PC-3 (cell line): ENCODE measurements around the gene DPYSL3. TPM values are rescaled to one million over a fixed set of nuclear protein-coding genes. Genes with fewer than 3 reads are reported as not detected.
A peak's percentile ranks its signal among the peaks of the same experiment; 100 is the strongest.

Source experiments
- ATAC-seq: fragments of 200-7000 bp; cut with Tn5 transposase; 2 replicates; pipeline ENCODE4 v1.9.1; 2020; ENCODE audit warnings: mild to moderate bottlenecking, moderate library complexity
- BruUV-seq: library from RNA; stranded (reverse); fragments of 400-500 nt; replicated peaks from 2 replicates; lab custom pipeline; 2021; lab: Mats Ljungman, UMichigan
- CTCF ChIA-PET: fragments of 300-600 bp; sonication (Branson Sonifier 250); formaldehyde crosslinking; loops from one replicate; lab custom pipeline; 2022; ENCODE audit warnings: antibody characterized with exemption; lab: Charles Lee
- POLR2A ChIA-PET: fragments of 300-600 bp; sonication (Branson Sonifier 250); formaldehyde crosslinking; loops from one replicate; lab custom pipeline; 2022; ENCODE audit warnings: antibody characterized with exemption; ENCODE audit not compliant: unreplicated experiment; lab: Charles Lee
- DNase-seq: peaks from one replicate; pipeline ENCODE4 v3.0.0-alpha.2; 2015
- H2AFZ ChIP-seq: fragments of 300-600 bp; sonication (generic); 2 replicates; pipeline ENCODE4 v1.6.0; 2016; ENCODE audit warnings: antibody characterized with exemption, low read length
- H3F3A ChIP-seq: fragments of 300-600 bp; sonication (generic); one replicate; pipeline ENCODE4 v1.6.0; 2017; ENCODE audit warnings: antibody characterized with exemption, low read length, control low read depth, mild to moderate bottlenecking; ENCODE audit not compliant: unreplicated experiment
- H3K27ac ChIP-seq: fragments of 300-600 bp; sonication (generic); 2 replicates; pipeline ENCODE4 v1.5.1; 2016; ENCODE audit warnings: mild to moderate bottlenecking, low read length
- H3K27me3 ChIP-seq: fragments of 300-600 bp; sonication (generic); 2 replicates; pipeline ENCODE4 v1.6.1; 2016; ENCODE audit warnings: low read length, mixed read lengths
- H3K36me3 ChIP-seq: fragments of 300-600 bp; sonication (generic); 2 replicates; pipeline ENCODE4 v1.6.1; 2016; ENCODE audit warnings: low read depth, mixed run types, low read length, mixed read lengths
- H3K4me1 ChIP-seq: fragments of 300-600 bp; sonication (generic); 2 replicates; pipeline ENCODE4 v1.5.1; 2016; ENCODE audit warnings: low read length; ENCODE audit not compliant: insufficient read depth
- H3K4me2 ChIP-seq: fragments of 300-600 bp; sonication (generic); 2 replicates; pipeline ENCODE4 v1.6.0; 2016; ENCODE audit warnings: low read length
- H3K4me3 ChIP-seq: fragments of 300-600 bp; sonication (generic); 2 replicates; pipeline ENCODE4 v1.5.1; 2016; ENCODE audit warnings: mild to moderate bottlenecking, low read length, mixed read lengths
- H3K79me2 ChIP-seq: fragments of 300-600 bp; sonication (generic); 2 replicates; pipeline ENCODE4 v1.6.1; 2017; ENCODE audit warnings: low read length, mixed read lengths
- H3K9ac ChIP-seq: fragments of 300-600 bp; sonication (generic); 2 replicates; pipeline ENCODE4 v1.6.0; 2016; ENCODE audit warnings: mild to moderate bottlenecking, low read length
- H3K9me2 ChIP-seq: fragments of 300-600 bp; sonication (generic); replicated peaks from 2 replicates; pipeline ENCODE4 v1.6.1; 2016; ENCODE audit warnings: mixed run types, low read length, mixed read lengths
- H3K9me3 ChIP-seq: fragments of 300-600 bp; sonication (generic); 2 replicates; pipeline ENCODE4 v1.6.1; 2016; ENCODE audit warnings: low read length, mixed read lengths
- H4K20me1 ChIP-seq: fragments of 300-600 bp; sonication (generic); 2 replicates; pipeline ENCODE4 v1.6.1; 2016; ENCODE audit warnings: low read length, mixed read lengths
- CTCF ChIP-seq: fragments of 300-600 bp; sonication (generic); conservative IDR thresholded peaks from 2 replicates; pipeline ENCODE4 v1.5.1; 2017; ENCODE audit warnings: antibody characterized with exemption, low read depth, mild to moderate bottlenecking, low read length
- EZH2 ChIP-seq: fragments of 300-600 bp; sonication (generic); IDR thresholded peaks from one replicate; pipeline ENCODE4 v1.6.1; 2017; ENCODE audit warnings: antibody characterized with exemption, mild to moderate bottlenecking, low read length; ENCODE audit not compliant: unreplicated experiment
- EZH2phosphoT487 ChIP-seq: fragments of 300-600 bp; sonication (generic); IDR thresholded peaks from 2 replicates; pipeline ENCODE4 v1.6.1; 2018; ENCODE audit warnings: mild to moderate bottlenecking, antibody characterized with exemption, low read length, borderline replicate concordance
- intact Hi-C: fragments of 100-400 bp; cut with micrococcal nuclease; formaldehyde crosslinking; loops from 2 replicates; pipeline ENCODE4 v1.9.0; 2023
- total RNA-seq: library from RNA; depleted of rRNA; stranded (reverse); fragments of >200 nt; gene quantifications from 2 replicates; pipeline ENCODE4 v1.2.3, GENCODE V29; 2014

The DPYSL3 gene
- total RNA-seq, 1 experiment from 2014 or later = 20.6 TPM

GRCh38 chr5:147544556-147544955 lies 34.7 kb upstream of the DPYSL3 start:
- Histone ChIP-seq H3F3A (no peaks in the 10 kb centered on the region), H3K79me2 (no peaks in the 10 kb centered on the region), H3K4me3 (no peak overlapping the region), H3K9me3 (no peaks in the 10 kb centered on the region), H3K9me2 (no peaks in the 10 kb centered on the region), H3K9ac (no peak overlapping the region), H2AFZ (no peak overlapping the region), H3K27ac (no peak overlapping the region), H4K20me1 (no peaks in the 10 kb centered on the region), H3K27me3 (no peaks in the 10 kb centered on the region), H3K4me2 (no peak overlapping the region), H3K36me3 (no peaks in the 10 kb centered on the region), H3K4me1 (no peaks in the 10 kb centered on the region)
- CTCF ChIA-PET = no interaction called here
- TF ChIP-seq CTCF (no peak), EZH2phosphoT487 (no peak), EZH2 (no peak)
- no peak for ATAC-seq
- no TSS peak for BruUV-seq
- POLR2A ChIA-PET = no interaction called here
- intact Hi-C loops = no loop called here
- DNase-seq = no peak

GRCh38 chr5:147539053-147539452 lies 29.2 kb upstream of the DPYSL3 start:
- DNase-seq = peak; percentile 32
- POLR2A ChIA-PET = interaction anchor here (0.6 kb wide), 1 partner anchor 8 kb away, joined by 7 read pairs; no protein-coding TSS in a partner anchor
- no peaks in the 10 kb centered on the region for H3K9me2 ChIP-seq
- H3K9ac ChIP-seq = no peak overlapping the region
- H3K4me2 ChIP-seq = no peak overlapping the region
- peak; percentile 76 for ATAC-seq
- H3K4me1 ChIP-seq = peaks cover 20% of the 10 kb centered on the region
- no peak overlapping the region for H3K4me3 ChIP-seq
- no peaks in the 10 kb centered on the region for H3K27me3 ChIP-seq
- no peak for TF ChIP-seq CTCF
- no peak for TF ChIP-seq EZH2
- TF ChIP-seq EZH2phosphoT487 = no peak
- no peaks in the 10 kb centered on the region for H3F3A ChIP-seq
- BruUV-seq = no TSS peak
- H3K36me3 ChIP-seq = no peaks in the 10 kb centered on the region
- no peaks in the 10 kb centered on the region for H3K79me2 ChIP-seq
- intact Hi-C loops = no loop called here
- CTCF ChIA-PET = interaction anchor here (0.6 kb wide), 1 partner anchor 17 kb away, joined by 3 read pairs; no protein-coding TSS in a partner anchor
- H3K9me3 ChIP-seq = no peaks in the 10 kb centered on the region
- H2AFZ ChIP-seq = no peak overlapping the region
- H4K20me1 ChIP-seq = no peaks in the 10 kb centered on the region
- H3K27ac ChIP-seq = no peak overlapping the region

GRCh38 chr5:147538236-147538635 lies 28.4 kb upstream of the DPYSL3 start:
- H3K4me2 ChIP-seq = no peak overlapping the region
- no TSS peak for BruUV-seq
- TF ChIP-seq EZH2phosphoT487 (no peak), CTCF (no peak), EZH2 (no peak)
- DNase-seq (no peak), ATAC-seq (no peak)
- H2AFZ ChIP-seq = no peak overlapping the region
- no peaks in the 10 kb centered on the region for H3K9me3 ChIP-seq
- intact Hi-C loops = no loop called here
- H3K4me3 ChIP-seq = no peak overlapping the region
- POLR2A ChIA-PET = no interaction called here
- H4K20me1 ChIP-seq = no peaks in the 10 kb centered on the region
- no peaks in the 10 kb centered on the region for H3K36me3 ChIP-seq
- peaks cover 21% of the 10 kb centered on the region for H3K4me1 ChIP-seq
- no peak overlapping the region for H3K9ac ChIP-seq
- H3K27me3 ChIP-seq = no peaks in the 10 kb centered on the region
- CTCF ChIA-PET = no interaction called here
- H3K9me2 ChIP-seq = no peaks in the 10 kb centered on the region
- no peaks in the 10 kb centered on the region for H3F3A ChIP-seq
- no peaks in the 10 kb centered on the region for H3K79me2 ChIP-seq
- H3K27ac ChIP-seq = no peak overlapping the region
